D721Med (cell line): Measurements from ENCODE around the gene MAD1L1.

Source experiments
- DNase-seq: peaks from one replicate; pipeline ENCODE4 v3.0.0; 2011; ENCODE audit warnings: low spot score; ENCODE audit not compliant: insufficient read length
- FAIRE-seq: peaks from 2 replicates; lab custom pipeline; 2011; peaks lifted over from hg19 to GRCh38; lab: Jason Lieb, UNC
- TF ChIP-seq, protein P1 (sequence below): IDR thresholded peaks from 2 replicates; pipeline ENCODE4 v1.5.1; 2012; ENCODE audit warnings: mild to moderate bottlenecking, control low read depth; ENCODE audit not compliant: insufficient read depth; ENCODE audit errors: missing control alignments

The MAD1L1 gene

GRCh38 chr7:1985042-1985441 is 247.7 kb downstream of the MAD1L1 start:
- TF ChIP-seq, protein P1, sequence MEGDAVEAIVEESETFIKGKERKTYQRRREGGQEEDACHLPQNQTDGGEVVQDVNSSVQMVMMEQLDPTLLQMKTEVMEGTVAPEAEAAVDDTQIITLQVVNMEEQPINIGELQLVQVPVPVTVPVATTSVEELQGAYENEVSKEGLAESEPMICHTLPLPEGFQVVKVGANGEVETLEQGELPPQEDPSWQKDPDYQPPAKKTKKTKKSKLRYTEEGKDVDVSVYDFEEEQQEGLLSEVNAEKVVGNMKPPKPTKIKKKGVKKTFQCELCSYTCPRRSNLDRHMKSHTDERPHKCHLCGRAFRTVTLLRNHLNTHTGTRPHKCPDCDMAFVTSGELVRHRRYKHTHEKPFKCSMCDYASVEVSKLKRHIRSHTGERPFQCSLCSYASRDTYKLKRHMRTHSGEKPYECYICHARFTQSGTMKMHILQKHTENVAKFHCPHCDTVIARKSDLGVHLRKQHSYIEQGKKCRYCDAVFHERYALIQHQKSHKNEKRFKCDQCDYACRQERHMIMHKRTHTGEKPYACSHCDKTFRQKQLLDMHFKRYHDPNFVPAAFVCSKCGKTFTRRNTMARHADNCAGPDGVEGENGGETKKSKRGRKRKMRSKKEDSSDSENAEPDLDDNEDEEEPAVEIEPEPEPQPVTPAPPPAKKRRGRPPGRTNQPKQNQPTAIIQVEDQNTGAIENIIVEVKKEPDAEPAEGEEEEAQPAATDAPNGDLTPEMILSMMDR, result no peak
- DNase-seq, result no peak
- FAIRE-seq, result no peak

DNA sequence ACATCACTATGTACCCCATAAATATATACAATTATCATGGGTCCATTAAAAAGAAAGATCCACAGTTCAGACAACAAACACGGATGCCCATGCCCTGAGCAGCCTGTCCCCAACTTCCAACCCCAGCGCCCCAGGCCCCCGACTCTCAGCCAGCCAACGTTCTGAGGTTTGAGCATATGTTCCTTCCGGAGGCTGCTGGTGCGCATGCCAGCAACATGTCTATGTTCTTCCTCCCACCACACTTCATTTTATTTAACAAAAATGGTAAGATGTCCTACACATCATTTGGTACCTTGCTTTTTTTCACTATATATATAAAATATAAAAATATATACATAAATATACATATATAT is 250.9 kb downstream of the MAD1L1 start:
- FAIRE-seq, result no peak
- TF ChIP-seq, protein P1, result no peak
- DNase-seq, result no peak

- no peak for FAIRE-seq
- TF ChIP-seq, protein P1, result no peak
Measured at GRCh38 chr7:1981201-1981877, 251.4 kb downstream of the MAD1L1 start.

DNA sequence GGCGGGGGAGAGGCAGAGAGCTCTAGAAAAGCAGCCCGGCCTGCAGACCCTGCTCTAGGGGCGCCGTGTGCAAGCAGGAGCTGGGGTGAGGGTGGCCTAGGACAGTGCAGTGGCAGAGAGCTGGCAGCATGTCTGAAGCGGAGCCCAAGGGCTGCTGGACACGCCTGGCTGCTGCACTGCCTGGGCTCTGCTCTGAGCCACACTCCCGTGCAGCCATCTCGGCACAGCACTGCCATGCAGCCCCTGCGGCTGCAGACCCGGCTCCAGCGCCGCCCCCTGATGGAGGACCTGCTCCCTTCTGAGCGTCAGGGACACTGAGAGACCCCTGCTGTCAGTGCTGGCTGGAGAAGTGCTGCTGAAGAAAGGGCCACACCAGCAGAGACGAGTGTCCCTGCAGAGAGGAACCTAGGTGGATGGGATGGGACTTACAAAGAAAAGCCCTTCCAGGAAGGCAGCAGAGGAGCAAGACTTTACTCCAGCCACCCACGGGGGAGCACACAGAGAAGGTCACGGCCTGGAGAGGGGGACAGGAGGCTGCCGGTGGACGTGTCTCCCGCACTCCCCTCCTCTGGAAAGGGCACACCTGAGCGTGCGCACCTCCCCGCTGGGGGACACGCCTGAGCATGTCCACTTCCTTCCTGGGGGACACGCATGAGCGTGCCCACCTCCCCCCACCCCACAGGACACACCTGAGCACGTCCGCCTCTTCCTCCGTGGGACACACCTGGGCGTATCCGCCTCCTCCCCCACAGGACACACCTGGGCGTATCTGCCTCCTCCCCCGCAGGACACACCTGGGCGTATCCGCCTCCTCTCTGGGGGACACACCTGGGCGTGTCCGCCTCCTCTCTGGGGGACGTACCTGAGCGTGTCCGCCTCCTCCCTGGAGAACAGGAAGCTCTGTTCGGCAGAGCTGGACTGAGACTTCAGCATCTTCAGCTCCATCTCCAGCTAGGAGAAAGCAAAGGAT is 252.9 kb downstream of the MAD1L1 start:
- DNase-seq (no peak), FAIRE-seq (no peak)
- TF ChIP-seq, protein P1, result no peak

More at GRCh38 chr7:1981201-1981877, 251.4 kb downstream of the MAD1L1 start:
- no peak for DNase-seq

- FAIRE-seq (no peak), DNase-seq (no peak)
- TF ChIP-seq, protein P1, result no peak
Measured at GRCh38 chr7:1978656-1979590, 253.8 kb downstream of the MAD1L1 start.

DNA sequence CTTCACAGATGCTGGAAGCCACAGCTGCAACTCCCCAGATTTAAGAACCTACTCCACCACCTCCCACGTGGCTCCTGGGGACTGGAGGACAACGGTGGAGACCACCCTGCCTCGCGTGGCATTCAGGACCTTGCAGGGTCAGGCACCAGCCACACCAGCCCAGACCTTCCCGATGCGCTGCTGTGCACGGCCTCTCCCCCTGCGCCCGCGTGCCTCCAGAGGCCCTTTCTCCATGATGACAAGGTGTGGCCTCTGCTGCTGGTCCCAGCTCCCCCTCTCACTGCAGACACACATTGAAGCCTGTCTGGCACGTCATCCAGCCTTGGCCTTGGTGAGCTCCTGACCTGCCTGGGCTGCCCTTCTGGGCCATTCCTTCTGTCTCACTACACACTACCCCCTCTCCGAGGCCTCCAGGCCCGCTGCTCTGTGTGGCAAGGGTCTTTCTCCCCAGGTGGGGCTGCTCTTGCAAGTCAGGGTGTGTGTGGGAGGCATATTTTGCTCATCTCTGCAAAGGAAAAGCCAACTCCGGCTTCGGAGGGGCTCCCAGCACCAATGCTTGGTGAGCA is 254.8 kb downstream of the MAD1L1 start:
- TF ChIP-seq, protein P1, result no peak
- DNase-seq (no peak), FAIRE-seq (no peak)
